HFF-Myc (cell line): ENCODE measurements around the gene LRRFIP1.
A peak's percentile ranks its signal among the peaks of the same experiment; 100 is the strongest.

ENCODE experiments used
- DNase-seq: peaks from one replicate; pipeline ENCODE4 v3.0.0-alpha.2; 2011; ENCODE audit warnings: low read depth; ENCODE audit errors: extremely low read depth
- H3K4me3 ChIP-seq: replicated peaks from 2 replicates; pipeline ENCODE4 v1.5.1; 2011; ENCODE audit warnings: low read depth, mild to moderate bottlenecking, control low read depth, low read length
- CTCF ChIP-seq: IDR thresholded peaks from 2 replicates; pipeline ENCODE4 v1.5.1; 2012; ENCODE audit warnings: mild to moderate bottlenecking, low read depth, low read length, control low read depth; ENCODE audit errors: missing control alignments

The LRRFIP1 gene

GRCh38 chr2:237720957-237721356, 93.6 kb downstream of the LRRFIP1 start:
- no peak for DNase-seq
- TF ChIP-seq CTCF = no peak
- H3K4me3 ChIP-seq = no peak overlapping the region

- TF ChIP-seq CTCF = no peak
- no peak overlapping the region for H3K4me3 ChIP-seq
- no peak for DNase-seq
These were observed 94.1 kb downstream of the LRRFIP1 start for GRCh38 chr2:237721458-237721857.

GRCh38 chr2:237722616-237723015, 95.2 kb downstream of the LRRFIP1 start:
- no peak for TF ChIP-seq CTCF
- no peak overlapping the region for H3K4me3 ChIP-seq
- DNase-seq = no peak

- no peak for DNase-seq
- no peak overlapping the region for H3K4me3 ChIP-seq
- TF ChIP-seq CTCF = no peak
These were observed 95.6 kb downstream of the LRRFIP1 start for GRCh38 chr2:237723023-237723422.

GRCh38 chr2:237723602-237724001, 96.2 kb downstream of the LRRFIP1 start:
- peak; percentile 67 for DNase-seq
- TF ChIP-seq CTCF = peak; percentile 13
- no peak overlapping the region for H3K4me3 ChIP-seq

DNA sequence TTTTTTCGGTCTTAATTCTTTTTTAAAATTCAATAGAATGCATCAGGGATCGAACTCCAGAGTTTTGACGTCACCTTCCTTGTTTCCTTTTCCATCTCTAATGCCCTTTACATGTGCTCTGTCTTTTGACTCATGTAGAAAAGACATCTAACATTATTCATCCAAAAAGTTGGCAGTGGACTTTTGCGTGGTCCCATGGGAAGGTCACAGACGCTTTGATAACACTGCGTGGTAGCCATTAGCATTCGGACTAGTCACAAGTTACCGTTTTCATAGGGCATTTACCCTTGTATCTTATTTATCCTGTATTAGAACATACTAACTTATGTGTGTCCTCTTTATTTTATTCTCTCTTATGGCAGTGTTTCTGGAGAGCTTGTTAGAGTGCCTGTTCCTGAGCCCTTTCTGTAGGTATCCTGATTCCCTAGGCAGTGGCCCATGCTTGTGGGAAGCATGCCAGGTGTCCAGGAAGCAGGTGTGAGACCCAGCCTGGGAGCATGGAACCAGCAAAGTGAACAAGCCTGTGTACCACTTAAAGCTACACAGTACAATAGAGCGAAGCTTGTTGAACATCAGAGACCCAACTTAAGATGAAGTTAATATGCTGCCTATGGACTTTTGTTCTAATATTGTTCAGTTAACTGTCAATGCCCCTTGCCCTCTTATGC, 97.6 kb downstream of the LRRFIP1 start:
- no peak overlapping the region for H3K4me3 ChIP-seq
- DNase-seq = no peak
- TF ChIP-seq CTCF = no peak

- TF ChIP-seq CTCF = no peak
- no peak for DNase-seq
- H3K4me3 ChIP-seq = no peak overlapping the region
These were observed 98.3 kb downstream of the LRRFIP1 start for GRCh38 chr2:237725661-237726060.
